Measurements from ENCODE around the gene ST6GAL1.
"Not testable (repeated sequence)": the region's sequence is repeated elsewhere in the genome, so short reads cannot be mapped to it uniquely, and the experiment has no call there.

Gene ST6GAL1

DNA sequence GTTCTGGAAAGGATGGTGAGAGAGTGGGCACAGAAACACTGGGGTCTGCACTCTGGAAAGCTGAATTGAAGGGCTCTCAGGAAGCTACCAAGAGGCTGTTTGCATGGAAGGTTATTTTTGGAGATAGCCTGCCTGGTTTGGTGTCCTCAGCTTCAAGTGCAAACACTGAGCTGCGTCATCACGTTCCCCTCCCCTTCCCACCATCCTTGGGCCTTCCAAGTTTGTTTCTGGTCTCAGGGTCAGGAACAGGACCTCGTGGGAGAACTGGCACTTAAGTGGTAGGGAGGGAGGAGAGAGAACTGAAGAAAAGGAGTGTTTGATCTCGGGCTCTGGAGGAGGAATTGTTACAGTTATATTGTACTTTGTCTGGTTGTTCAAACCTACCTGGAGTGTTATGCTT is 10.6 kb downstream of the ST6GAL1 start:
- DNase-seq (ENCODE audit: low read depth), result no peak

DNA sequence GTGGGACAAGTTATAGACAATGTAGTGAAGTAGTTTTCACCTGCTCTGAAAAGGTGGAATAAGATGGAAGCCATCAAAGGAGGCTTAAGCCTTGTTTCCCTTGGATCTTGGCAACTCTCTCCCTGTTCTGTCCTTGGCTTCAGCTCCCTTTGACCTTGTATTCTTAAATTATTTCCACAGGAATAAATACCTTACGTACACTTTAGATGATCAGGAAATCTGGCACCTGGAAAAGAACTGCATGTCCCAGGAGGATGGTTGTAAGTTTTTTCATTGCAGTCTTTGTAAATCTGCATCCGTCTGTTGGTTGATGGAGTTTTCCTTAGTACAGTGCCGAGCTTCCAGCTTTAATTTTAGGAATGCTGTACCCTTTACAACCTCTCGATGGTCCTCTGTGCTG is 11.8 kb downstream of the ST6GAL1 start:
- DNase-seq (ENCODE audit: low read depth), result no peak

DNA sequence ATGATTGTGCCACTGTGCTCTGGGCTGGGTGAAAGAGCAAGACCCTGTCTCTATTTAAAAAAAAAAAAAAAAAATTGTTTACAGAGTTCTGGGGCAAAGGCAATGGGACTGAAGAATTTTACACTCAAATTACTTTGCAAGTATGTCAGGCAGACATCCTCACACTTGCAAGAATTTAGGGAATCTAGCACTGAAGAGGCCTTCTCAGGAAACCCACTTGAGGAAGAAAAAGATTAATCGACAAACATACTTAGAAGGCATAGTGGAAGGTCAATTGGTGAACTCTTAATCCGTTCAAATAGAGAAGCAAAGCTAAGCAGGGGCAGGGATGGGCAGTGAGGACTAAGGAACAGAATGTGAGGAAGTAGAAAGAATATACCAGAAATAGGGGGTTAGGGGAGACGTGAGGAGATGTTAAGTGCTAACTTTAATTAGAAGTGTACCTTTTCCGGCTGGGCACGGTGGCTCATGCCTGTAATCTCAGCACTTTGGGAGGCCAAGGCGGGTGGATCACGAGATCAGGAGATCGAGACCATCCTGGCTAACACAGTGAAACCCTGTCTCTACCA is 15.0 kb downstream of the ST6GAL1 start:
- DNase-seq (ENCODE audit: low read depth), result no peak

DNA sequence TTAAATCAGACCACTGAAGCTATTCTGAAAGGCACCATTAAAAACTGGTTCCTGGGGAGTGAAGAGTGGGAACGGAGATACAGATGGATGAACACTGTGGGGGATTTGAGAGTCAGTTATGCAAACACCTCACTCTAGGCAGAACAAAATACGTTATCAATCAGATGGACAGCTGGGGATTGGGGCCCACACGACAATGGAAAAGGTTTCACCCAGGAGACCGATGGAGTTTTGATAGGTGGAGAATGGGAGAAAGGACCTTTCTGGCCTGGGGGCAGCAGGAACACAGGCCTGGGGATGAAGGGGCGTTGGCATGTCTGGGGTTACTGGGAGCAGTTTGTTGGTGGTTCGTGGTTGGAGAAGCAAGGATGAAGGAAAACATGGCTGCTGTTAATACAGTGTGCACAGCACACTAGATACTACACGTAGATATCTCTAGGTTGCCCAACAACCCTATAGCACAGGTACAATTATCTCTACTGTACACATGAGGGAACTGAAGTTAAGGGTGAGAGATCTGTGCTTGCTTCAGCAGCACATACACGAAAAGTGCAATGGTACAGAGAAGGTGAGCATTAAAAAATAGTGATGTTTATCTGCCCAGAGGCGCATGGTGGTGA is 16.5 kb downstream of the ST6GAL1 start:
- DNase-seq (ENCODE audit: low read depth), result no peak

DNA sequence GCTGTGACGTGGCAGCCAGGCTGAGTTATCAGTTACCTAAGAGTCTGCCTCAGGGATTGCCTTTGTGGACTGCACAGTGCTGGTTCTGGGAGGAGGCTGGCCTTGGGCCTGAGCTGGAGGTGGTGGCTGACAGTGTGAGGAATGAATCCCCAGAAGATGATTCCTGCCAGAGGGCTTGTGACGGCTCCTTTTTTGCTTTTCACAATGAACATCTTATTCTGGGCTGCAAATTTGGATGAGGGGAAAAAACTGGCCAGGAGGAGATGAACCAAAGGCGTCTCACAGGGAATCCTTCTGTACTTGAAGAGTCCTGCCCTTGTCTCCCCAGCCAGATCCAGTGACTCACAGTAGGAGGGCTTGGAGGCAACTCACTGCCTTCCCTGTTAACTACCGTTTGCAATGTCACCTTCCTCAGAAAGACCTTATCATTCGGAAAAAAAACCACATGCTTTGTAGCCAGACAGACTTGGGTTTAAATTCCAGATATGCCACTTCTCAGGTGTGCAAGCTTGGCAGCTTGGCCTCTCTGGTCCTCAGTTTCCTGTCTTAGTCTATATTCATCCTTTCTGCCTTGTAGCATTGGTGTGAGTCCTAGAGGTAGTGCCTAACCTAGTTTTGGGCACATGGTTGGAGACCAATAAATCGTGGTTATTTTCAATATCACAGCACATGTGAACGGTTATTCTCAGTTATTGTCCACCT is 19.1 kb downstream of the ST6GAL1 start:
- no peak for DNase-seq (ENCODE audit: low read depth)

DNA sequence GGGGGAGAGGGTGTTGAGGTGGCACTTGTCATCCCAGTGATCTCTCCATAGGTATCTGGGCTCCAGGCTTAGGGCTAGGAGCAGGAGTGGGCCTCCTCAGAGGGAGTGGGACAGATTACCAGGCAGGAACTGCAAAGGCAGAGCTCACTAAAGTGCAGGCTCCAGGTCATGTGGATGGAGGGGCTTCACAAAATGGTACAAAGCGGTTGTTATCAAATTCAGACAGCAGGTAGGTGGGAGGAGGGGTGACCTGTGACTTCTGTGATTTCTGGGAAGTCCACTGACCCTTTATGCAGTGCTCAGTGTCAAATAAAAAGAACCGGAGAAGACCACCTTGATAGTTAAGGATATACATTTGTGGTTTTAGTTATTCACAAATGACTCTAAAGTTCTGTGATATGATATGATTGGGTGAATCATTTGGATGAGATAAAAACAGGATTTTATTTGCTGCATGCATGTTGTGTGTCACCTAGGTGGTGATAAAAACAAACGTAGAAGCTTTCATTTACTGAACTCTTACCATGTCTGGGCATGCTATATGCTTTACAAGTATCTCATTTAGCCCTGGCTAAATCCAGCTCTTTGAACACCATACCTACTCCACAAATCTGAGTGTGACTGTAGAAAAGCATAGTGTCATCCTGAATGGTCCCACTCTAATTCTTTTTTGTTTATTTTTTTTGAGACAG is 20.2 kb downstream of the ST6GAL1 start:
- no peak for DNase-seq (ENCODE audit: low read depth)

DNA sequence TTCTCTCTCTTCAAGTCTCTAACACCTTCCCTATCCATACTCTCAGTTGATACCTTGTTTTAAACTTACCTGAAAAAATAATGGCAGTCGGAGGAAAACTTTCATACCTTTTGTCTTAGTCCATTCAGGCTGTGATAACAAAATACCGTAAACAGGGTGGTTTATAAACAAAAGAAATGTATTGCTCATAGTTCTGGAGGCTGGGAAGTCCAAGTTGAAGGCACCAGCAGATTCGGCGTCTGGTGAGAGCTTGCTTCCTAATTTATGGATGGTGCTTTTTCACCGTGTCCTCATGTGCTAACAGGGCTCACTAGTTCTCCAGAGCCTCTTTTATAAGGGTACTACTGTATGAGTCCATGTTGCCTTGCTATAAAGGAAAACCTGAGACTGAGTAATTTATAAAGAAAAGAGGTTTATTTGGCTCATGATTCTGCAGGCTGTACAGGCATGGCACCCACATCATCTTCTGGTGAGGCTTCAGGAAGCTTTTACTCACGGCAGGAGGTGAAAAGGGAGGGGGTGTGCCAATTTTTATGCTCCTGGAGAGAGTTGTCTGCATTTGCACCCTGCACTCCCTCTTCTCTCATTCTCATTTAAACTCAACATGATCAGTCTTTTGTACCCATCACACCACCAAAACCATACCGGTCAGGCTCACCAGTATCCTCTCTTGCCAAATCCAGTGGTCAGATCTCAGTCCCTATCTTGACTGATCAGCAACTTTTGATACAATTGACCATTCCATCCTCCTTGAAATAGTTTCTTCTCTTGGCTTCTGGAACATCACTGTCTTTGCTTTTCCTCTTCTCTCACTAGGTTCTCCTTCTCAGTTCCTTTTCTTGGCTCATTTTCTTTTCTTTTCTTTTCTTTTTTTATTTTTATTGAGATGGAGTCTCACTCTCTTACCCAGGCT is 21.6 kb downstream of the ST6GAL1 start:
- no peak for DNase-seq (ENCODE audit: low read depth)

DNA sequence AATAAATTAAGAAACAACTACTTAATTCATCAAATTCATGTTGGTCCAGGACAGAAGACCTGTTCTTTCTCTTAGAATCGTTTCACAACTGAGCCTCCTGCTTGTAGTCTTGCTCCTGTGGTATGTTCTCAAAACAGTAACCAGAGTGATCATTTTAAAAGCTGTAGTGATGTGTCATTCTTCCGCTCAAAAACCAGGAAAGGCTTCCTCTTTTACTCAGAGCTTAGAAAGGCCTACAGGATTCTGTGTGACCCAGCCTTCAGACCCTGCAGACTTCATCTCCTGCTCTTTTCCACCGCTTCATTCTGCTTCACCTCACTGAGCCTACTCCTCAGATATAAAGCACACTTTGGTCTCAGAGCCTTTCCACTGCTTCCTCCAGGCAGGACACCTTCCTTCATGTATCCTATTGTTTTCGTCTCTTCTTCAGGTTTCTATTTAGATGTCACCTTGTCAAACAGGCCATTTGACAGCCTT is 22.7 kb downstream of the ST6GAL1 start:
- DNase-seq (ENCODE audit: low read depth), result no peak

DNA sequence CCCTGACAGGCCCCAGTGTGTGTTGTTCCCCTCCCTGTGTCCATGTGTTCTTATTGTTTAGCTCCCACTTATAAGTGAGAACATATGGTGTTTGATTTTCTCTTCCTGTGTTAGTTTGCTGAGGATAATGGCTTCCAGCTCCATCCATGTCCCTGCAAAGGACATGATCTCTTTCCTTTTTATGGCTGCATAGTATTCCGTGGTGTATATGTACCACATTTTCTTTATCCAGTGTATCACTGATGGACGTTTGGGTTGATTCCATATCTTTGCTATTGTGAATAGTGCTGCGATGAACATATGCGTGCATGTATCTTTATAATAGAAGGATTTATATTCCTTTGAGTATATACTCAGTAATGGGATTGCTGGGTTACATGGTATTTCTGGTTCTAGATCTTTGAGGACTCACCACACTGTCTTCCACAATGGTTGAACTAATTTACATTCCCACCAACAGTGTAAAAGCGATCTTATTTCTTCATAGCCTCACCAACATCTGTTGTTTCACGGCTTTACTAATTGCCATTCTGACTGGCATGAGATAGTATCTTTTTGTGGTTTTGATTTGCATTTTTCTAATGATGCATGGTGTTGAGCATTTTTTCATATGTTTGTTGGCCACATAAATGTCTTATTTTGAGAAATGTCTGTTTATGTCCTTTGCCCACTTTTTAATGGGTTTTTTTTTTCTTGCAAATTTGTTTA is 23.8 kb downstream of the ST6GAL1 start:
- not testable (repeated sequence) for DNase-seq (ENCODE audit: low read depth)

DNA sequence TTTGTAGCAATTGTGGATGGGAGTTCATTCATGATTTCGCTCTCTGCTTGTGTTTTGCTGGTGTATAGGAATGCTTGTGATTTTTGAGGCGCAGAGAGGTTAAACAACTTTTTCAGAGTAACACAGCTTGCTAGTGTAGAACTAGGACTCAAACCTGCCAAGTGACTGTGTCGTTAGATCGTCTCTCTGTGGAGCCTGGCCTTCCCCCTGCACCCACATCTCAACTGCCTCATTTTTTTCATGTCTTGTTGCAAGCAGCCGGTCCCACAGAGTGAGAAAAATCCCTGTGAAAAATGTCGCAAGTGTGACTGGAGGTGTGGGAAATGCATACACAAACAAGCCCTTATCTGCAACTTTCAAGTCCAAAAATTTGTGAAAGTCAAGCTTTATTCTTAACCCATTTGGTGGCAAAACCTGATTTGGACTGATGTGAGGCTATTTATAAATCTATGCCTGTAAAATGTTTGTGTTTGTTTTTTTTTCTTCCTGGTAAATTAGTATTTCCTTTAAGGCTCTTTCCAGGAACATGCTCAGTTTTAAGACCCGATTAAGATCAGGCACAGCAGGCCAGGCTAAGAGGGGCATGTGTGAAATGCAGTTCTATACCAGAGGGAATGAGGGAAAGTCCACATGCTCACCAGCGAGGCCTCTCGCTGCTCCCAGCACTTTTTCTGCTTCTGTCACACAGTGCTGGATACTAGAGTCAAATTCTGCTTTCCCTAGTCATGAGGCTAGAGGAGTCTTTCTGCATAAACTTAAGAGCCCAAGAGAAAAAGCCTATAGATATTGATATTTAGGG is 25.8 kb downstream of the ST6GAL1 start:
- DNase-seq (ENCODE audit: low read depth), result no peak

DNA sequence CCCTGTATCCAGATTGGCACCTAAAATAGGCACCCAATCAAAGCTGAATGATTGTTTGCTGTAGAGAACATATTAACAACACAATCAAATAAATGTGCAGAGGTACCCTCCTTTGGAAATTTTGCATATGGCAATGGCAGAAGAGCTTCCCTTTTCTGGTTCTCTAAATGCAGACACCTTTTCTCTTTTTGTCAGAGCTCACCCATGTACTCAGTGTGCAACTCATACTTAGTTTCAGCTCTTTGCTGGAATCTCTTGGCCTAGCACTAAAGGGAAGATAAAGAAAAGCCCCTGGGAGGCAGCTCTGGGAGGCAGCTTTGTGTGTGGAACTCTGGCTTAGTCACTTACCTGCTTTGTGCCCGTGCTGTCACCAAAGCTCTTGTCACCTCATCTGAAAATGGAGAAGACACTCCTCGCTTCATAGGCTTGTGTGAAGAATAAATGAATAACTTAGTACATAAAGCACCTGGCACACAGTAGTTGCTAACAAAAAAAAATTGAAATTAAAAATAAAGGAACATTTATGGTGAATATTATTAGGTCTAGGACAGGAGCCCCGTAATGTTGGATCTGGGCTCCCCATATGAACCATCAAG is 28.8 kb downstream of the ST6GAL1 start:
- DNase-seq (ENCODE audit: low read depth), result no peak

DNA sequence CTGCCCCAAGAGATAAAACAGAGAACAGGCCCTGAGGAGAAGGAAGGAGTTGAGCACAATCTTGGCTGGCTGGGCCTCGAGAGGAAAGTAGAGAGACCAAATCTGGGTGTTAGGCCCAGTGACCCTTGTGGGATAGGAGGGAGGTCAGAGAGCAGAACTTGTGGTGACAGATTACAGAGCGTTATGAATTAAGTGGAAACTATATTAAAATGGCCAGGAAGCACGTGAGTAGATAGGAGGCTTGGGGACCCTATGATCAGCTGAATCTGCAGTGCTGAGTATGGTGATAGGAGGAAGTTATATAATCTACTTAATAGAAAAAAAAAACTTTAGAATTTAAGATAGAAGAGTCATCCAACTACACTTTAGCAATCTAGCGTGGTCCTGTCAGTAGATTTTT is 30.0 kb downstream of the ST6GAL1 start:
- no peak for DNase-seq (ENCODE audit: low read depth)

DNA sequence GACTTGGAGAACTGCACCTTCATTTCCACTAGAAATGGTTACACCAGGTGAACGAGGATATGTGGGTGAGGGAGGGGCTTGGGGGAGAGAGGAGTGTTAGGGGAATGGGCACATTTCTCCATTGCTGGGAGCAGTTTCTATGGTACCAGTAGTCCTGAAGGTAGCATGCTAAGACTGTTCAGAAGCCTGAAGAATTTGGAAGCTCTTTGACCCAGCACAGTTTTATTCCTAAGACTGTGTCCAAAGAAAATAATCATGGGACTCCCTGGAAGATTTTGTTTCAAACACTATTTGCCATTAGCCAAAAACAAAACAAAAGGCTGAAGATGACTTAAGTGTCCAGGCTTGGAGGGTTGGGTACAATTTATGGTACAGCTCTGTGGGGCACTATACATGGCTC is 32.1 kb downstream of the ST6GAL1 start:
- no peak for DNase-seq (ENCODE audit: low read depth)

DNA sequence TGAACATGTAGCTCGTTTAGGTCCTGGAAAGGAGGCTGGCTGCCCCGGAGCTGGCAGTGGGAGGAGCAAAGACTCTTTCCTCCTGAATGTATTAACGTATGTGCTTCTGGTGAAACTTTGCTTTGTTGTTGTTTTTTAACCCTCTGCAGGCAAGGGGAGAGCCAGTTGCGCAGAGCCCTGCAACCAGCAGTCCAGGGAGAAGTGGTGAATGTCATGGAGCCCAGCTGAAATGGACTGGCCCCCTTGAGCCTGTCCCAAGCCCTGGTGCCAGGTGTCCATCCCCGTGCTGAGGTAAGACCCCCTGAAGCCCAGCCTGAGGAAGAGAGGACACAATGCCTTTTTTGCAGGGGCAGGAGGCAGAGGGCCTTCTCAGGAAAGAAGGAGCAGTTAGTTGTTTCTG is 33.3 kb downstream of the ST6GAL1 start:
- no peak for DNase-seq (ENCODE audit: low read depth)

DNA sequence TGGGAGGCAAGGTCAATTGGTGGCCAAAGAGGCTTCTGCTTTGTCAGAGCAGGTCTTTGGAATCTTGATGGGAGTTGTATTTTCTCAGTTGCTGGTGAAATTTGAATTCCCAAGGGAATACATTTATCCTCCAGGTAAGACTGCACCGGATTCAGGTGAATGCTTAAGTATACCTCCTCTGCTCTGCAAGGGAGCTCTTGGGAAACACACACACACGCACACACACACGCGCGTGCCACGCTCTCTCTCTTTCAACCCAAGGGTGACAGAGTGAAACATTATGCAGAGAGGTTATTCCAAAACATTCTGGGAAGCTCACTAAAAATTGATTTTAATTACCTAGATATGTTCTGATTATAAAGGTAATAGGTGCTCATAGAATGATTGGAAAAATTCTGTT is 33.7 kb downstream of the ST6GAL1 start:
- no peak for DNase-seq (ENCODE audit: low read depth)

DNA sequence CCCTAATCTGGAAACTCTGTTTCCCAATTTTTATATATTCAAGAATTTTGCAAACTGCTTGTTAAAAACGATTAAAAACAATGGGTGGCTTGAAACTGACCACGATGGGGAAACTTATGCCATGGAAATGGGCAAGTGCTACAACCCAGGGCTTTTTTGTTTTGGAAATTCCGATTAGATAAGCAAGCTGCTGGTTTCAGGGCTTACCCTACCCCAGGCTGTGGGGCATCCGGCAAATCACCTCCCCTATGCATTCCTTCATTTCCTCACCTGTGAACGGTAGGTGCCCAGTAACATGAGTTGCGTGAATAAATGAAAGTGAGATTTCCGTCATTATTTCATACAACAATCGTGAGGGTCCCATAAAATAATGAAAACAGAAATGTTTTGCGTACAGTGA is 34.3 kb downstream of the ST6GAL1 start:
- no peak for DNase-seq (ENCODE audit: low read depth)

DNA sequence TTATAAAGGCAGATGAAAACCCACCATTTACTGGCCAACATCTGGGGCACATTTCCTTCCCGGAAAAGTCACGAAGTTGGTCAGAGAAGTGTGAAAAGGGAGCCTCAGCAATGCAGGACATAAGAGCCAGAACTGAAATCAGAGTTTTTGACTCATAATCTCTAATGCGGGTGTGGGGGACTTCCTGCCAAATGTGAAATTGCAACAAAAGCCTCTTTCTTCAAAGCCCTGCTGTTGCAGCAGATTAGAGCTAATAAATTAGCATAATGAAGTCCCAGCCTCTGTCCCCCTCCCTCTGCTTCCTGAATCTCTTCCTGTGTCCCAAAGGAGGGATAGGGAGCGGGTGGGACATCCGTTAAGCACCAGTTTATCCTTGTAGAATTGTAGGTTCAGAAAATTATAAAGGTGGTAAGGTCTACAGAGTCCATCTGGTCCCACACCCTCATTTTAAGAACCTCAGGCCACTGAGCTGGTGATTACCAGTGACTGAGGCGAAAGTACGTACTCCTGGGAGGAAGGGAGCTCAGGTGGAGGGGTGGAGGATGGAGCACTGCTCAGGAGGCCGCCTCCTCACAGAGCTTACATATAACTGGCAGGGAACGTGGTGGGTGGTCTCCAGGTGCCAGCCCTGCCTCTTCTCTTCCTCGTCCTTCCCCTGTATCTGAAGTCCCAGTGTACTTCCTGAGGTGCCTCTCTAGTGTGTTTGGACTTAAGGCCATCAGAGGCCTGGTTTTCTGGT is 35.0 kb downstream of the ST6GAL1 start:
- no peak for DNase-seq (ENCODE audit: low read depth)

DNA sequence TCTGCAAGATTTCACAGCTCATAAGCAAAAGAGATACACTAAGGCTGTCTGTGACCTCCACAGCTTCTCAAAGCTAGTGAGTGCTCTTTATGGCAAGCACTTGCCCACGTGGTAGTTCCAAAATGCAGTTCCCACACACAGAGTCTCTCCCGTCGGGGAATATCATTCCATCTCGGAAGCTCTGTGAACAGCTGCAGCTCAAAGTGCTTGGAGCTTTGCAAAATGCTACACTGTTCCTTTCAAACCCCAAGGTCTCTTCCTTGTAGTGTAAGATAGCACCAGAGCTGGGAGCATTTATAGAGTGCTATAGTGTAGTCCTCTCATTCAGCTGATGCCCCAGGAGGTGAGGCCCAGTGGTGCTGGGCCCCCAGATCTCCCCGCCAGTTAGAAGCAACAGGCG is 36.1 kb downstream of the ST6GAL1 start:
- no peak for DNase-seq (ENCODE audit: low read depth)

DNA sequence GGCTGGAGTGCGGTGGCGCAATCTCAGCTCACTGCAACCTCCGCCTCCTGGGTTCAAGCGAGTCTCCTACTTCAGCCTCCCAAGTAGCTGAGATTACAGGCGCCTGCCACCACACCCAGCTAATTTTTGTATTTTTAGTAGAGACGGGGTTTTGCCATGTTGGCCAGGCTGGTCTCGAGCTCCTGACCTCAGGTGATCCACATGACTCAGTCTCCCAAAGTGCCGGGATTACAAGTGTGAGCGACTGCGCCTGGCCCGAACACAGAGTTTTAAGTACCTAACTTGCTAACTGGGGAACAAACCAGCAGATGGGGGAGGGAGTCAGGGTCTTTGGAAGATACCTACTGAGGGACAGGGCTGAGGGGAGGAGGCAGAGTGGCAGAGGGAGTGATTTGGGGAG is 36.9 kb downstream of the ST6GAL1 start:
- not testable (repeated sequence) for DNase-seq (ENCODE audit: low read depth)

Data from stimulated activated CD4-positive, alpha-beta T cell treated with anti-CD3 and anti-CD28 coated beads, Interleukin-2, amount 100 ng/mL, for 4 hours (primary cell).